ENCODE results near the gene HMGB1.

GRCh38 chr13:30448441-30448840, 17.3 kb downstream of the HMGB1 start:
- TF ChIP-seq CEBPB (IDR thresholded peaks at IDR 0.05) (no peak), TP53 (CRISPR knock-in tag; IDR thresholded peaks at IDR 0.05) (no peak), HDAC2 (IDR thresholded peaks at IDR 0.05) (no peak), CTCF (IDR thresholded peaks at IDR 0.05) (no peak), POLR2A (IDR thresholded peaks at IDR 0.05; ENCODE audit: low read length) (no peak), USF2 (IDR thresholded peaks at IDR 0.05) (no peak), JUN (IDR thresholded peaks at IDR 0.05) (no peak), EP300 (IDR thresholded peaks at IDR 0.05) (no peak), HEYL (CRISPR knock-in tag; IDR thresholded peaks at IDR 0.05) (no peak)
